Mononuclear cell (primary cell): ENCODE results near the gene DEDD2. TPM values are rescaled to one million over a fixed set of nuclear protein-coding genes. Genes with fewer than 3 reads are reported as not detected.

Experiments
- H3K27me3 ChIP-seq: 2 replicates; pipeline ENCODE4 v1.6.0; 2011; ENCODE audit warnings: low read length, control low read depth; ENCODE audit not compliant: insufficient read depth
- H3K4me1 ChIP-seq: 2 replicates; pipeline ENCODE4 v1.5.1; 2011; ENCODE audit warnings: mild to moderate bottlenecking, low read length, control low read depth; ENCODE audit not compliant: insufficient read depth
- H3K4me3 ChIP-seq: 2 replicates; pipeline ENCODE4 v1.5.1; 2011; ENCODE audit warnings: mild to moderate bottlenecking, low read length, moderate library complexity
- H3K9me3 ChIP-seq: 2 replicates; pipeline ENCODE4 v1.5.1; 2011; ENCODE audit warnings: low read depth, mild to moderate bottlenecking, control low read depth, low read length
- total RNA-seq: library from RNA; depleted of rRNA; stranded (reverse); fragments of >200 nt; gene quantifications from one replicate; pipeline ENCODE4 v1.2.3, GENCODE V29; 2012

The DEDD2 gene
- total RNA-seq, 1 donor = 128 TPM

DNA sequence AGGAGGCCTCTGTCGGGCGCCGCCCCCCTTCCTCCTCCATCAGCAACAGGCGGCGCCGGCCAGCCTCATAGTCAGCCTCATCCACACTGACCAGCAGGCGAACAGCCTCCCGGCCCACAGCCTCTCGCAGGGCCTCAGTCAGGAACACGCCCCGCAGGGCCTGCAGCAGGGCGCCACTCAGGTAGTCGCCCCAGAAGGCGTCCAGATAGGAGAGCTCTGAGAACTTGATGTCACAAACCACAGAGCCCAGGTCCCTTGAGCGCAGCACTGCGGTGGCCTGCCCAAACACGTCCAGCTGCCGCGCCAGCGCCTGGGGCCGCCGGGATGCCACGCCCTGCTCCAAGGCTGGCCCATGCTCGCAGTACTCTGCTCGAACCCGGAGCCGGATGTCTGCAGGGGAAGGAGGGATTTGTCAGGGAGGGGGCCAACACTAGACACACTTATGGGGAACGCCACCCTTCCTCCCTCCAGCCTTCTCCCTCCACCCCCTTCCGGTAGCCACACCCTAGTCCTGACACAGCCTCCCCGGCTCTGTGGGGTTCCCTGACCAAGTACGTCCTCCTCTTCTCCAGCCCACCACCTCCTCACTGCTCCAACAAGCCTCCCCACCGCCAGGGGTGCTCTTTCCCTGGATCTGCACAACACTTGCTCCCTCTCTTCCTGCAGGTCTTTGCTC lies 17.9 kb downstream of the DEDD2 start:
- Histone ChIP-seq H3K4me3 (peak overlapping the region; percentile 30), H3K4me1 (peaks cover 93% of the 10 kb centered on the region), H3K9me3 (no peaks in the 10 kb centered on the region), H3K27me3 (no peaks in the 10 kb centered on the region)

DNA sequence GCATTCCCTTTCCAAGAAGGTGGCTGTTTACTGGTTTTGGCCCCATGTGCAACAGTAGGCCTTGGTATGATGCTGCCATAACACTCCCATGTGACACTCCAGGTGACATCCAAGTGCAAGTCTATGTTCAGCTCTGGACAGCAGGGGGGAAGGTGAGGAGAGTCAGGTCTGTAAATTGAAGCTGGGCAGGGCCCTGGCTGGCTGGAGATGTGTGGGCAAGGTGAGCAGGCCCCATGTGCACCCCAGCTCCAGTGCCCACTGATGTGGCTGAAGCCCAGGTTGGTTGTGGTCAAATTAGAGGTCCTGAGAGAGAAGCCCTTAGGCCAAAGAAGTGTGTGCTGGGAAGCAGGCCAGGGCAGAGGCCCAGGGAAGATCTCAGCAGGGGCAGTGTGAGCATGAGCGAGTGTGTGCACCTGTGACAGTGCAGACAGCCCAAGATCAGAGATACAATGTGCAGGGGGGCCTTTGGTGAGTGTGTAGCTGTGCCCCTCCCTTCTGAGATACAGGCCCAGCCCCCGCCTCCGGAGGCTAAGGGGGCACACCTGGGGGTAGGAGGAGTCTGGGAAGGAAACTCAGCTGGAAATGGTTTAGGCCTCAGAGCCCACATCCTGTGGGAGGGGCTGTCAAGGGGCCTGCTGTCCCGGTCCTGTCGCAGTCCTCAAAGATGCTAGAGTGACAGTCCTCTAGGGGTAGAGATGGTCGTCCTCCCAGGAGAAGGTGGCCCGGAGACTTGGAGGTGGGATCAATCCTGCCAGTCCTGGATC lies 18.6 kb downstream of the DEDD2 start:
- H3K4me1 ChIP-seq = peaks cover 91% of the 10 kb centered on the region
- H3K4me3 ChIP-seq = peak overlapping the region; percentile 30
- H3K9me3 ChIP-seq = no peaks in the 10 kb centered on the region
- H3K27me3 ChIP-seq = no peaks in the 10 kb centered on the region

DNA sequence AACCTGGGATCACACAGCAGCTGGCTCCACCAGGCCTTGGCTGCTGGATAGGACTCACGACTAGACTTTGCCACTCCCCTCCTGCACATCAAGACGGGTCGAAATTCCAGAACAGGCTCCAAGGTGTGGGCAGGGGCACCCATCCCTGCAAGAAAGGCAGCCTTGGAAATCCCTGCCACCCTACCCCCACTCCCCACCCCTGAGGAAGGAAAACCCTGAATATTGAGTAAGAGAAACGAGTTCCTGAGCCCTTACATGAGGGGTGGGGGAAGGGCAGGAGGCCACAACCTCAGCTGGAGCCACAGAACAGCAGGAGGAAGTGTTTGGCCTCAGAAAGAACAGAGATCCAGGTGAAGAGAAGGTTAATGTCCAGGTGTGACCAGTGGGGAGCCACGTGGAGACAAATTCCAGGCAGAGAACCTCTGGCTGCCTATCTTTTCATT lies 20.1 kb downstream of the DEDD2 start:
- H3K4me3 ChIP-seq = no peak overlapping the region
- no peaks in the 10 kb centered on the region for H3K27me3 ChIP-seq
- H3K9me3 ChIP-seq = no peaks in the 10 kb centered on the region
- H3K4me1 ChIP-seq = peaks cover 76% of the 10 kb centered on the region

DNA sequence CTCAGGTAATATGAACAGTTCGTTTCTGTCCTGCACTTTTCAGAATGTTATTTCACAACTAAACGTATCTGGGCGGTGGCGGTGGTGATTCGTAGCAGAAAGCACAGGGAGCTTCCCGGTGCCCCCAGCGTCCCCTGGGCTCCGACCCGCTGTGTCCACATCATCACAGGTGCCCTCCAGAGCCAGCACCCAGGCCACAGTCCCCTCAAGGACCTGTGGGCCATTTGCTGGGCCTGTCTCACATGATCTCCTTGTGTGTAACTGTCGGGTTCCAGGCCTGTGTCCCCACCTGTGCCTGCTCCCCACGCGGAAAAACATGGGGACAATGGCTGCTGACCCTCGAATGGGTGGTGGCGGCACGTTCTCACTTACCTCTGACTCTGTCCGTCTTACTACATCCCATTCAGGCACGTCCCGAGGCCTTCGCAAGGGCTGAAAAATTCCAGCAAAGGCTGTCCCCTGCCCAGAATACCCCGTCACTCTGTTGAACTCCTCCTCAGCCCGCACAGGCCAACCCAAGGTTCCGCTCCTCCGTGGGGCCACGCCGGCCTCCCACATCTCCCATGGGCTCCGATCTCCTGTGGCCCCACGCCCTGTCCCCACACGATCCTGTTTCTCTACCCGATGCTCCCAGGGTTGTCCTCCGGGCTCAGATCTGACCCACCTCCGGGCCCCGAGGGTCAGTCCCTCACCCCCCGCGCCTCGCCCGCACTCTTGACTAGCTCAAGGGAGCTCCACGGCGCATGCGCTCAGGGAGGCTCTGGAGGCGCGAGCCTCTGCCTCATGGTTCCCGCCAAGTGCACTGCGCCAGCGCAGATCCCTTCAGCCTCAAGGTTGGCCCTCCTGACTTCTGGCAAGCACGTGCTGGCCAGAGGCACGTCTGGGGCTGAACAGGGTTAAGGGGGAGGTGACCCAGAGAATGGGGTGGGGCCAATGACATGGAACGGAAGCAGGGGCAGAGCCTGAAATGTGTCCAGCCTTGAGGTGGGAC lies 21.2 kb downstream of the DEDD2 start:
- H3K4me1 ChIP-seq = peaks cover 76% of the 10 kb centered on the region
- H3K27me3 ChIP-seq = no peaks in the 10 kb centered on the region
- H3K4me3 ChIP-seq = no peak overlapping the region

DNA sequence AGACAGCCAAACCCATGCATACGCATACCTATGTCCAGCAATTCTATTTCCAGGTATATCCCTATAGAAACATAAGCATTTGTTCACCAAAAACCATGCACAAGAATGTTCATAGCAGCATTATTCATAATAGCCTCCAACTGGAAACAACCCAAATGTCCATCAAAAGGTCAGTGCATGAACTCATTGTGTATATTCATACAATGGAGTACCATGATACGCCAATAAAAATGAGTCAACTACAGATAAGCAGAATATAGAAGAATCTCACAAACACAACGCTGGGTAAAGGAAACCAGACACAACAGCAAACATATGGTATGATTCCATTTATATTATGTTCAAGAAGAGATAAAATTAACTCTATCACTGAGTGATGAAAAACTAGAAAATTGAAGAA lies 23.8 kb downstream of the DEDD2 start:
- H3K4me1 ChIP-seq = peaks cover 58% of the 10 kb centered on the region
- no peaks in the 10 kb centered on the region for H3K9me3 ChIP-seq
- H3K27me3 ChIP-seq = no peaks in the 10 kb centered on the region
- H3K4me3 ChIP-seq = no peak overlapping the region

More for the DNA sequence above, 21.2 kb downstream of the DEDD2 start:
- H3K9me3 ChIP-seq = no peaks in the 10 kb centered on the region

DNA sequence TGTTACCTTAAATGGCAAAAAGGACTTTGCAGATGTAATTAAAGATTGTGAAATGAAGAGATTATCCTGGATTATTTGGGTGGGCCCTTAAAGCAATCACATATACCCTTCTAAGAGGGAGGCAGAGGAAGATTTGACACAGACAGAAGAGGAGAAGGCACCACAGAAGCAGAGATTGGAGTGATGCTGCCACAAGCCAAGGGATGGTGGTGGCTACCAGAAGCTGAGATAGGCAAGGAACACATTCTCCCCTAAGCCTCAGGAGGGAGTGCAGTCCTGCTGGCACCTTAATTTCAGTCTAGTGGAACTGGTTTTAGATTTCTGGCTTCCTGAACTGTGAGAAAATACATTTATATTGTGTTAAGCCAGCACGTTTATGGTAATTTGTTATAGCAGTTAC lies 24.2 kb downstream of the DEDD2 start:
- H3K4me1 ChIP-seq = peaks cover 54% of the 10 kb centered on the region
- no peaks in the 10 kb centered on the region for H3K27me3 ChIP-seq
- no peak overlapping the region for H3K4me3 ChIP-seq
- H3K9me3 ChIP-seq = no peaks in the 10 kb centered on the region

DNA sequence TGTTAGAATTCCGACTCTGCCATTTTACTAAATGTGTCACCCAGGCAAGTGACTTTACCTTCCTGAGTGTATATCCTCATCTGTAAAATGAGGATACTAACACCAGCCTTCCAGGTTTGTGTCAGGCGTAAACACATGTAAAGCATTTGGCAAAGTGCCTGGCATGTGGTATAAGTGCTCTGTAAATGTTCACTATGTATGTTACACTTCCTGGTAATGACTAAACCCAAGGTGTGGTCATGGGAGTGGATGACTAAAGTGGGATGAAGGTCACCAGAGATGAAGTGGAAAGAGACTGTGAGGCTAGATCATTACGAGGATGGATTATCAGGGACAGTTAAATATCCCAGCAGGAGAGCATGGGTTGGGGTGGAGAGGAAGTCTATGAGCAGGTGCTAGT lies 25.6 kb downstream of the DEDD2 start:
- no peaks in the 10 kb centered on the region for H3K9me3 ChIP-seq
- peaks cover 39% of the 10 kb centered on the region for H3K4me1 ChIP-seq
- H3K27me3 ChIP-seq = no peaks in the 10 kb centered on the region
- no peak overlapping the region for H3K4me3 ChIP-seq

DNA sequence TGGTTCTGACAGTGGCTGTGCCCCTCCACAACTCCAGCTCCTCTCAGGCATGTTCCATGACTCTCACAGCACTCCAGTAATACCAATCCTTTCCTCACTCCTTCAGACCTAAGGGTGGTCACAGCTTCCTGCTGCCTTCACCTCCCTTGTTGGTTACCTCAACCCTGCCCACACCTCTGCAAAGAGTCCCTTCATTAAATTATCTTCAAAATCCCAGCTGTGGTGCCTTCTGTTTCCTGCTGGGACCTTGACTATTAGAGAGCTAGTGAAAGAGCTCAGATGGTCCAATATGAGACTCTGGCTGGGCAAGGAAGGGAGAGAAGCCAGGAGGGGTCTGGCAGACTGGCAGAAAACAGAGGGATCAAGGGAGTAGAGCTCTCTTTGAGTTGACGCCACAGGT lies 26.1 kb downstream of the DEDD2 start:
- H3K4me1 ChIP-seq = peaks cover 38% of the 10 kb centered on the region
- no peaks in the 10 kb centered on the region for H3K9me3 ChIP-seq
- H3K4me3 ChIP-seq = no peak overlapping the region
- no peaks in the 10 kb centered on the region for H3K27me3 ChIP-seq

DNA sequence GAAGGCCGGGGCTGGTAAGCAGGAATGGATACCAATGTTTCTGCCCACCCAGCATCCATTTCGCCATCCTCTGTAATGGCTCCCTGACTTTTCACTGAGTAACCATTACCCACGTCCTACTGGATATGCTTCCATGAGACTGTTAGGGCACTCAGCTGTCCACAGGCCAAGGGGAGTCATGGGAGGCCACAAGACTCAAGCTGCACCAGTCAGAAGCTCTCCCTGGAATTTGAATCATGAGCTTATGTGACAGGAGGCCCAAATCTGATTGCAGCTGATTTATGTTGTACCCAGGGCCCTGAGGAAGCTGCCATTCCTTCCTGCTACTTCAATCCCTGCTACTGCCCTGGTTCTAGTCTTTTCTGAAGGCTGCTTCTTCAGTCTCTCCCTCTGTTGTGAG lies 28.3 kb downstream of the DEDD2 start:
- Histone ChIP-seq H3K4me1 (peaks cover 44% of the 10 kb centered on the region), H3K9me3 (no peaks in the 10 kb centered on the region), H3K4me3 (no peak overlapping the region), H3K27me3 (no peaks in the 10 kb centered on the region)

DNA sequence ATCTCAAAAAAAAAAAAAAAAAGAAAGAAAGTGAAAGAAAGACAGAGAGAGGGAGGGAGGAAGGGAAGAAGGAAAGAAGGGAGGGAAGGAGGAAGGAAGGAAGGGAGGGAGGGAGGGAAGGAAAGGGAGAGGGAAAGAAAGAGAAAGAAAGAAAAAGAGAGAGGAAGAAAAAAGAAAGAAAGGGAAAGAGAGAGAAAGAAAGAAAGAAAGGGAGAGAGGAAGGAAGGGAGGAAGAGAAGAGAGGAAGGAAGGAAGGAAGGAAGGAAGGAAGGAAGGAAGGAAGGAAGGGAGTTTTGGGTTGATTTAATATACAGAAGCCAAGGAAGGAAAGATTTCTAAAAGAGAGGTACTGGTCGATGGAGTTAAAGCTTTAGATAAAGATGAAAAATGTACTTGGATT lies 28.8 kb downstream of the DEDD2 start:
- H3K9me3 ChIP-seq = no peaks in the 10 kb centered on the region
- H3K4me1 ChIP-seq = peaks cover 48% of the 10 kb centered on the region
- no peaks in the 10 kb centered on the region for H3K27me3 ChIP-seq

DNA sequence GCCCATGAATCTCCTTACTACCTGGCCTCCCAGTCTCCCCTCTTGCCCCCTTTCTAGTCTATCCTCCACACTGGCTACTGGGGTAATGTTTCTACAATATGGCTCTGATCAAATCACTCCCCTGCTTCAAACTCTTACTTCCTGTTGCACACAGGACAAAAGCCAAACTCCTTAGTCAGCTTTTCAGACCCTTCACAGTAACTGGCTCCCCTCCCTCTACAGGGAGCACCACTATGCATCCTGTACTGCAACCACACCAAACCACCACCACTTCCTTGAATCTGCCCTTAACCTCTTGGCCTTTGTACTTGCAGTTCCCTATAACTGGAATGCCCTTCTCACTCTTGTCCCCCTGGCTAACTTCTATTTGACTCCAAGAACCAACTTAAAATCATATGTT lies 32.2 kb downstream of the DEDD2 start:
- Histone ChIP-seq H3K9me3 (no peaks in the 10 kb centered on the region), H3K4me1 (peaks cover 54% of the 10 kb centered on the region), H3K4me3 (no peak overlapping the region), H3K27me3 (peaks cover 6% of the 10 kb centered on the region)

More for the DNA sequence above, 28.8 kb downstream of the DEDD2 start:
- no peak overlapping the region for H3K4me3 ChIP-seq

DNA sequence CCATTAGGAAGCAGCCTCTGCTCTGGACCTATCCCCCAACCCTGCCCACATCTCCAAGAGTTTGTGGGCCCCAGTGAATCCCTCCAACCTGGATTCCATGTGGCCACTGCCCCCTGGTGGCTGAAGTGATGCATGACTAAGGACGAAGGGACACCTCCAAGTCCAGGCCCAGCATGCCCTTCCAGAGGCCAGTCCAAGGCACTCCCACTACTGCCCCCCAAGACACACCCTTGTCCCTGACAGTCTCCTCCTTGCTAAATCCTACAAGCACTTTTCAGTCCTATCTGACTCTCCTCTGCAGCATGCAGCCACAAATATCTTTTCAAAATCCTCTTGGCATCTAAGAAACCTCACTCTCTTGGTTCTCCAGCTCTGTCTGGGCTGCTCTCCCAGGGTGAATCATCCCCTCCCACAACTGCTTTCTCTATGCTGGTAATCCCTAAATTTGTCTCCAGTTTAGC lies 33.0 kb downstream of the DEDD2 start:
- Histone ChIP-seq H3K27me3 (peaks cover 15% of the 10 kb centered on the region), H3K4me1 (peaks cover 54% of the 10 kb centered on the region), H3K9me3 (no peaks in the 10 kb centered on the region), H3K4me3 (no peak overlapping the region)

DNA sequence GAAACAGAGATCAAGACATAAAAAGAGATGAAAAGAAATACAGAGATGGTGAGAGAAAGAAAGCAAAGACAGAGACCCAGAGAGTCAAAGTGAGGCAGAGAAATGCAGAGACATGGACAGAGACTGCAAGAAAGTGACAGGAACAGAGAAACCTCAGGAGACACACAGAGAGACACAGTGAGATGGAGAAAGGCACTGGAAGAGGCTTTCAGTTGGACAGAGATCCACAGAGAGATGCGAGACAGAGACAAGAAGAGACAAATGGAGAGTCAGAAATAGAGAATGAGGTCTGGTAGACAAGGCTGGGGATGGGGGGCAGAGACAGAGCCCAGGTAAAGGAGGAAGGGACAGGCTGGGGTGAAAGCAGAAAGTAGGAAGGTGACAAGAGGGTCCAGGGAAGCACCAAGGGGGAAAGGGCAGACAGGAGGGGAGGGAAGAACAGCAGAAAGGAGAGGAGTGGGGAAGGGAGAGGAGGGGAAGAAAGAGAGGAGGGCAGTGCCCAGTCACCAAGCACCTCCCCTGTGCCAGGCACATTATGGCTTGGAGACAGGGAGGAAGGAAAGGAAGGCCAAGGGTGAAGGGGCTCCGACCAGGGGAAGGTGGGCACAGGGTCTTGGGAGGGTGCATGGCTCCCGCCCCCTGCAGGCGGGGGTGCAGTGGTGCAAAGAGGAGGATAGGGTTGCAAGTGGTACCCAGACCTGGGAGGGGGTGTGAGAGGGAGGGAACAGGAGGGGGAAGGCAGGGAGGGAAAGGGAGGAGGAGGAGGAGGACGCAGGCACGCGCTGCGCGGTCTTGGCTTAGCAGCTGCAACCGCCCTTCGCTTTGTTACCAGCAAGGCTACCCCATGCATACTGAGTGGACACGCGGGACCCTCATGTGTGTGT lies 38.4 kb downstream of the DEDD2 start:
- Histone ChIP-seq H3K4me1 (peaks cover 49% of the 10 kb centered on the region), H3K9me3 (no peaks in the 10 kb centered on the region), H3K4me3 (no peak overlapping the region), H3K27me3 (peaks cover 54% of the 10 kb centered on the region)

DNA sequence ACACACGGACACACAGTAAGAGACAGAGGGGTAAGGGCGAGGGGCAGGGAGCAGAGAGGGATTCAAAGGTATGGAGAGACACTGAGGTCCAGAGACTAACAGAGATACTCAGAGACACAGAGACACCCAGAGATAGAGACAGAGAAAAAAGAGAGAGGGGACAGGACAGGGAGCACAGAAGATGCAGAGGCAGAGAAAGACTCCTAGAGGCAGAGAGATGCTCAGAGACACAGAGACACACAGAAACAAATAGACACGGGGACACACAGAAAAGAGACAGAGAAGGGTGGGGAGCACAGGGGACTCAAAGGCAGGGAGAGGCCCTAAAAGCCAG lies 39.8 kb downstream of the DEDD2 start:
- Histone ChIP-seq H3K9me3 (no peaks in the 10 kb centered on the region), H3K27me3 (peaks cover 54% of the 10 kb centered on the region), H3K4me1 (peaks cover 35% of the 10 kb centered on the region), H3K4me3 (no peak overlapping the region)
